ENCODE measurements around the gene RCN2. TPM values are rescaled to one million over a fixed set of nuclear protein-coding genes. Genes with fewer than 3 reads are reported as not detected.

The RCN2 gene
- total RNA-seq, 1 experiment from 2014 or later: 78.6 TPM

DNA sequence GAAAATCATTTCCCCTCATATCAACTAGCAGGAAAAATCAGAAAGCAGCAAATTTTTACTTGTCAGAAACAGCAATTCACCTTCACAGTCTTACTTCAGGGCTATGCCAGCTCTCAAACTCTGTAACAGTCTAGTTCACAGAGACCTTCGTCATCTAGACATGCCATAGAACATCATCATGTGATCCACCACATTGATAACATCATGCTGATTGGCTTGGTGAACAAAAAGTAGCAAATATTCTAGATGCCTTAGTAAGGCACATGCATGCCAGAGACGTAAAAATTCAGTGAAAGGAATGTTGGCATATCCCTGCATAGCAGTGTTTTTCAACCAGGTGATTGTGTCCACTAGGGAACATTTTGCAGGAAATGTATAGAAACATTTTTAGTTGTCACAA lies 17.8 kb upstream of the RCN2 start:
- DNase-seq (ENCODE audit: low spot score): no peak
- TF ChIP-seq EZH2 (IDR thresholded peaks at IDR 0.05; ENCODE audit: borderline replicate concordance, low read depth, low read length, poor library complexity, severe bottlenecking) (no peak), CTCF (conservative IDR thresholded peaks at IDR 0.05; ENCODE audit: low read depth, low read length) (no peak)
- ChIA-PET POLR2A (ENCODE audit: low non-redundant PET) (no interaction called here), CTCF (no interaction called here)
- no TSS peak for BruUV-seq (replicated peaks)
- intact Hi-C loops (cut with micrococcal nuclease; ENCODE audit: unreplicated experiment): no loop called here
- Histone ChIP-seq H3K4me3 (ENCODE audit: low read depth, low read length, poor library complexity, severe bottlenecking) (no peak overlapping the region), H3K36me3 (ENCODE audit: insufficient read depth, low read length, poor library complexity, severe bottlenecking) (no peaks in the 10 kb centered on the region), H3K4me1 (ENCODE audit: insufficient read depth, low read length, poor library complexity, severe bottlenecking) (no peaks in the 10 kb centered on the region), H3K9me3 (ENCODE audit: low read depth, low read length, poor library complexity, severe bottlenecking) (no peaks in the 10 kb centered on the region), H3K27ac (ENCODE audit: low read depth, low read length, poor library complexity, severe bottlenecking) (no peak overlapping the region), H3K27me3 (replicated peaks; ENCODE audit: insufficient read depth, low read depth, low read length, poor library complexity) (no peaks in the 10 kb centered on the region)

DNA sequence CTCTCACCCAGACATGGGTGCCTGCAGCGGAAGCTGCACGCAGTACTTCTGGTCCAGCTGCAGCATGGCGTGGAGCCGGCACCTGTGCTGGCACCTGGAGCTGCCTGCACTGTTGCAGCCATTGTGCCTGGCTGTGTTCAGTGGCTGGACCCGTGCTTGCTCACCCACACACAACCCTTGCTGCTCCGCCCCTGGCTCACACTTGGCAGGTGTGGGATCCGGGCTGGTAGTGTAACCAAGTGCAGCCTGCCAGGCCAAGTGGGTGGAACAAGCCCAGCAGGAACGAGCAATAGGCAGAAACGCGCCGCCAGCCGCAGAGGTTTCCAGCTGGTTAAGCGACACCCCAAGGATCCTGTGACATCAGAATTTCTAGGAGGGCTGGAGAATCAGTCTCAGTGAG lies 15.2 kb upstream of the RCN2 start:
- Histone ChIP-seq H3K4me1 (ENCODE audit: insufficient read depth, low read length, poor library complexity, severe bottlenecking) (no peaks in the 10 kb centered on the region), H3K27me3 (replicated peaks; ENCODE audit: insufficient read depth, low read depth, low read length, poor library complexity) (no peaks in the 10 kb centered on the region), H3K27ac (ENCODE audit: low read depth, low read length, poor library complexity, severe bottlenecking) (no peak overlapping the region), H3K4me3 (ENCODE audit: low read depth, low read length, poor library complexity, severe bottlenecking) (no peak overlapping the region), H3K36me3 (ENCODE audit: insufficient read depth, low read length, poor library complexity, severe bottlenecking) (no peaks in the 10 kb centered on the region), H3K9me3 (ENCODE audit: low read depth, low read length, poor library complexity, severe bottlenecking) (no peaks in the 10 kb centered on the region)
- DNase-seq (ENCODE audit: low spot score): no peak
- intact Hi-C loops (cut with micrococcal nuclease; ENCODE audit: unreplicated experiment): no loop called here
- ChIA-PET CTCF (no interaction called here), POLR2A (ENCODE audit: low non-redundant PET) (no interaction called here)
- no TSS peak for BruUV-seq (replicated peaks)
- no peak for TF ChIP-seq EZH2 (IDR thresholded peaks at IDR 0.05; ENCODE audit: borderline replicate concordance, low read depth, low read length, poor library complexity, severe bottlenecking)
- TF ChIP-seq CTCF (conservative IDR thresholded peaks at IDR 0.05; ENCODE audit: low read depth, low read length): no peak

GRCh38 chr15:76928201-76928600 lies 3.3 kb upstream of the RCN2 start:
- Histone ChIP-seq H3K4me1 (ENCODE audit: insufficient read depth, low read length, poor library complexity, severe bottlenecking) (peaks cover 7% of the 10 kb centered on the region), H3K36me3 (ENCODE audit: insufficient read depth, low read length, poor library complexity, severe bottlenecking) (peaks cover 5% of the 10 kb centered on the region), H3K27ac (ENCODE audit: low read depth, low read length, poor library complexity, severe bottlenecking) (no peak overlapping the region), H3K9me3 (ENCODE audit: low read depth, low read length, poor library complexity, severe bottlenecking) (no peaks in the 10 kb centered on the region), H3K27me3 (replicated peaks; ENCODE audit: insufficient read depth, low read depth, low read length, poor library complexity) (no peaks in the 10 kb centered on the region), H3K4me3 (ENCODE audit: low read depth, low read length, poor library complexity, severe bottlenecking) (no peak overlapping the region)
- TF ChIP-seq CTCF (conservative IDR thresholded peaks at IDR 0.05; ENCODE audit: low read depth, low read length) (no peak), EZH2 (IDR thresholded peaks at IDR 0.05; ENCODE audit: borderline replicate concordance, low read depth, low read length, poor library complexity, severe bottlenecking) (no peak)
- DNase-seq (ENCODE audit: low spot score): no peak
- no TSS peak for BruUV-seq (replicated peaks)
- ChIA-PET POLR2A (ENCODE audit: low non-redundant PET) (interaction anchor here (0.6 kb wide), 1 partner anchor 386 kb away, joined by 3 read pairs; no protein-coding TSS in a partner anchor), CTCF (no interaction called here)
- intact Hi-C loops (cut with micrococcal nuclease; ENCODE audit: unreplicated experiment): no loop called here
